HAP-1 (cell line): ENCODE measurements around the gene ERGIC1.
"Not testable (repeated sequence)": the region's sequence is repeated elsewhere in the genome, so short reads cannot be mapped to it uniquely, and the experiment has no call there.

Experiments
- DNase-seq, 2 experiments: peaks; one replicate each; pipeline ENCODE4 v3.0.0-alpha.2; 2016 to 2020; ENCODE audit warnings: low spot score in 2 of 2
- H3K27me3 ChIP-seq: fragments of 250-450 bp; sonication (Bioruptor Pico); 2 replicates; pipeline ENCODE4 v1.5.1; 2020; ENCODE audit warnings: low read depth, mild to moderate bottlenecking, moderate library complexity
- H3K36me3 ChIP-seq: fragments of 250-450 bp; sonication (Bioruptor Pico); replicated peaks from 2 replicates; pipeline ENCODE4 v1.5.1; 2020; ENCODE audit warnings: mild to moderate bottlenecking
- H3K4me1 ChIP-seq: fragments of 250-450 bp; sonication (Bioruptor Pico); 2 replicates; pipeline ENCODE4 v1.5.1; 2020; ENCODE audit warnings: mild to moderate bottlenecking
- H3K4me3 ChIP-seq: fragments of 250-450 bp; sonication (Bioruptor Pico); 2 replicates; pipeline ENCODE4 v1.5.1; 2020; ENCODE audit warnings: mild to moderate bottlenecking, moderate library complexity
- H3K9me3 ChIP-seq: fragments of 250-450 bp; sonication (Bioruptor Pico); 2 replicates; pipeline ENCODE4 v1.5.1; 2020; ENCODE audit warnings: mild to moderate bottlenecking, moderate library complexity
- in situ Hi-C: fragments of 300-500 bp; cut with MboI; formaldehyde crosslinking; loops from 3 replicates; pipeline ENCODE4 v1.14.3; 2020; ENCODE audit warnings: low sequenced_read_pairs, inconsistent platforms, mixed read lengths

The ERGIC1 gene

DNA sequence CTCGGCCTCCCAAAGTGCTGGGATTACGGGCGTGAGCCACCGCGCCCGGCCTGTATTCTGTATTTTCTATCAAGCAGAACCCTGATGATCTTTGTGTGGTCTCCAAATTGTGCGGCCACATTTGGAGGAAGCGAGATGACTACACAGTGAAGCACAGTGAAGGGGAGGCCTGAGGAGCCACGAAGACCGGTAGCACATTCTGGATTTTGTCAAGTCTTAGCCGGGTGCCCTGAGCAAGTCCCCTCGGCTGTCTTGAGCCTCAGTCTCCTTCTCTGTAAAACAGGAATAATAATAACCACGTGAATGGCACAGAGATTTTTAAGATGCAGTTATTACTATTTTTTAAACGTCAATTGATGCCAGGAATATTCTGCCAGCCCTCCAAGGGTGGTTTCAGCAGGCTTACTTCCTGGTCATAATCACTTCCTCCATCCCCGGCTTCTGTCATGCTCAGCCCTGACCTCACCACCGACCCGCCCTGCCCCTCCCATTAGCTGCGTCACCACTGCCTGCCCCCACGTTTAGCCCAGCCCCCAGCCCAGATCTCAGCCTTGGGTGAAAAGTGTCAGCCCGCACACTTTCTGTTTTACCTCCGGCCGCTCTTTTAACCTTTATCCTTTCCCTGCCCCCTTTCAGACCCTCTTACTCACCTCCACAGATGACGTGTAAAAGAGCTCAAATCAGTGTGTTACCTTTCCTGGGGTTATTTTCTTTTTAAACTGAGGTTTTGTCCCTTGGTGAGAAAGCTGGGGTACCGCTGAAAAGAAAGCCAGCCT lies 27.0 kb upstream of the ERGIC1 start:
- Histone ChIP-seq H3K4me1 (no peaks in the 10 kb centered on the region; the same call in 1 of the 2 replicates), H3K9me3 (0 out of 2 replicates have a peak, but pooled peaks cover 5% of the 10 kb centered on the region), H3K4me3 (no peak overlapping the region), H3K27me3 (no peaks in the 10 kb centered on the region), H3K36me3 (no peaks in the 10 kb centered on the region)
- DNase-seq: peak in 1 of 2 experiments; percentile 73
- in situ Hi-C loops: no loop called here

GRCh38 chr5:172807766-172808311 lies 26.2 kb upstream of the ERGIC1 start:
- no peaks in the 10 kb centered on the region for H3K36me3 ChIP-seq
- H3K27me3 ChIP-seq: no peaks in the 10 kb centered on the region
- 0 out of 2 replicates have a peak, but pooled peaks cover 5% of the 10 kb centered on the region for H3K9me3 ChIP-seq
- no peak overlapping the region for H3K4me3 ChIP-seq
- H3K4me1 ChIP-seq: no peaks in the 10 kb centered on the region; the same call in 1 of the 2 replicates
- in situ Hi-C loops: no loop called here
- no peak for DNase-seq

GRCh38 chr5:172809774-172810173 lies 24.3 kb upstream of the ERGIC1 start:
- H3K9me3 ChIP-seq: 0 out of 2 replicates have a peak, but pooled peaks cover 5% of the 10 kb centered on the region
- H3K36me3 ChIP-seq: no peaks in the 10 kb centered on the region
- DNase-seq: no peak
- in situ Hi-C loops: no loop called here
- H3K27me3 ChIP-seq: no peaks in the 10 kb centered on the region
- H3K4me1 ChIP-seq: no peaks in the 10 kb centered on the region; the same call in 1 of the 2 replicates
- no peak overlapping the region for H3K4me3 ChIP-seq

DNA sequence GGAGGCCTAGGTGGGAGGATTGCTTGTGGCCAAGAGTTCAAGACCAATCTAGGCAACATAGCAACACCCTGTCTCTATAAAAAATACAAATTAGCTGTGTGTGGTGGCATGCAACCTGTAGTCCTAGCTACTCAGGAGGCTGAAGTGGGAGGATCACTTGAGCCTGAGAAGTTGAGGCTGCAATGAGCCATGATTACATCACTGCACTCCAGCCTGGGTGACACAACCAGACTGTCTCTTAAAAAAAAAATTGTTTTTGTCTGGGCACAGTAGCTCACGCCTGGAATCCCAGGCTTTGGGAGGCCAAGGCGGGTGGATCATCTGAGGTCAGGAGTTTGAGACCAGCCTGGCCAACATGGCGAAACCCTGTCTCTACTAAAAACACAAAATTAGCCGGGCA lies 23.1 kb upstream of the ERGIC1 start:
- H3K9me3 ChIP-seq, H3K36me3 ChIP-seq, H3K27me3 ChIP-seq, H3K4me1 ChIP-seq, DNase-seq, in situ Hi-C loops, H3K4me3 ChIP-seq: not testable (repeated sequence)

DNA sequence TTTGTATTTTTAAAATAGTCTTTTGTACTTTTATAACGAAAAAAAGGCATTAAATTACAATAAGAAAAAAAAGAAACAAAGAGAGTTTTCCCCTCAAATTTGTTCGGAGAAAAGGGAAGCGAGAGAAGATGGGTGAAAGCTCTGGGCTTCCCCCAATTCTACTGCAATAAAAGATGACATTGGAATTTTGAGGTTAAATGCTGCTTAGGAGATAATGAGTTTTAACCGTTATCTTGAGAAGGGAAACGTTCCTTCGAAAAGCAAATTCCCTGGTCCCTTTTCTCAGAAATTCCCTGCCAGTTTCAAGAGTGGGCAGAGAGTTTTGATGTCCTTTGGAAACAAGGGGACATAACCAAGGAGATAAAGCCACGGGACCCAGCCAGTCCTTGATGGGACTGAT lies 18.4 kb upstream of the ERGIC1 start:
- Histone ChIP-seq H3K36me3 (no peaks in the 10 kb centered on the region), H3K9me3 (no peaks in the 10 kb centered on the region), H3K27me3 (no peaks in the 10 kb centered on the region), H3K4me1 (no peaks in the 10 kb centered on the region), H3K4me3 (no peak overlapping the region)
- DNase-seq: no peak
- in situ Hi-C loops: no loop called here

DNA sequence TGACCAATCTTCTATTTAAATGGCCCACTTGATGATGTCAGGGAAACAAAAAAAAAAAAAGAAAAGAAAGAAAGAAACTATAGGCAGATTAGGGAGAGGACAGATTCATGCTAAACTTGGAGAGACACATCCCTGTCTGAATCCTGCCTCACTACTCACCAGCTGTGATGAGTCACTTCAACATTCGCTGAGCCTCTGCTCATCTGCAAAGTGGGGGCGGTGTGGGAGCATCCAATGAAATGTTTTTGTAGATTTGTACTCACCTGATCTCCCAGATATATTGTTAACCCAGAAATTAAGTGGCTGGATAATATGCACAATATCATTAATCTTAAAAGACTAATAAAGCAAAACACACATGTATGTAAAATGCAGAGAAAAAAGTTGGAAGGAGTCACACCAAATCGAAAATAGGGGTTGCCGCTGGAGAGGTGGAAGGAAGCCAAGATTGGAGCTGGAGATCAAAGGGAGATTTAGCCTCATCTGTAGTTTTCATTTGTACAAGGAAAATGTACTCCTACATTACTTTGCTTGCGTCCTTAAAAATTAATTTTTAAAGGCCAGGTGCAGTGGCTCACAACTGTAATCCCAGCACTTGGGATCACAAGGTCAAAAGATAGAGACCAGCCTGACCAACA lies 17.0 kb upstream of the ERGIC1 start:
- Histone ChIP-seq H3K4me3 (no peak overlapping the region), H3K27me3 (no peaks in the 10 kb centered on the region), H3K36me3 (no peaks in the 10 kb centered on the region), H3K4me1 (no peaks in the 10 kb centered on the region), H3K9me3 (no peaks in the 10 kb centered on the region)
- no peak for DNase-seq
- in situ Hi-C loops: no loop called here

- DNase-seq: no peak
- Histone ChIP-seq H3K9me3 (no peaks in the 10 kb centered on the region), H3K27me3 (no peaks in the 10 kb centered on the region), H3K4me1 (no peaks in the 10 kb centered on the region), H3K36me3 (no peaks in the 10 kb centered on the region), H3K4me3 (no peak overlapping the region)
- in situ Hi-C loops: no loop called here
Observed at GRCh38 chr5:172817664-172818063, 16.4 kb upstream of the ERGIC1 start.

- Histone ChIP-seq H3K27me3 (no peaks in the 10 kb centered on the region), H3K36me3 (no peaks in the 10 kb centered on the region), H3K4me1 (no peaks in the 10 kb centered on the region), H3K9me3 (no peaks in the 10 kb centered on the region), H3K4me3 (no peak overlapping the region)
- no peak for DNase-seq
- in situ Hi-C loops: no loop called here
Observed at GRCh38 chr5:172818081-172818480, 16.0 kb upstream of the ERGIC1 start.

DNA sequence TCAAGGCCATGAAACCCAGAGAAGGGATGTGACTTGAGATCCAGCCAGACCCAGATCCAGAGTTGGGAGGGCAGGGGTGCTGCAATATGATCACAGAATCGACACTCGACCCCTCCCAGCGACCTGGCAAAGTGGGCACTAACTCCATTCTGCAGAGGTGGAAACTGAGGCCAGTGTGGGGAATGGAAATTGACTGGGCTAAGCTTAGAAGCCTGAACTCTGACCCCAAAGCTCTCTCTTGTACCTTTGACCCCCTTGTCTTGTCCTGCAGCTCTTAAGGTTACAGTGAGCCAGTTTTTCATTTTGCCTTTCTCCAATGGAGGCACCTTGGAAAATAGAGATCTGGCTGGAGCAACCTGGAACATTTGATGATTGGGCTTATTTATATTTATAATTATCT lies 14.5 kb upstream of the ERGIC1 start:
- no peaks in the 10 kb centered on the region for H3K4me1 ChIP-seq
- H3K4me3 ChIP-seq: no peak overlapping the region
- in situ Hi-C loops: no loop called here
- H3K36me3 ChIP-seq: no peaks in the 10 kb centered on the region
- no peaks in the 10 kb centered on the region for H3K9me3 ChIP-seq
- DNase-seq: no peak
- no peaks in the 10 kb centered on the region for H3K27me3 ChIP-seq

DNA sequence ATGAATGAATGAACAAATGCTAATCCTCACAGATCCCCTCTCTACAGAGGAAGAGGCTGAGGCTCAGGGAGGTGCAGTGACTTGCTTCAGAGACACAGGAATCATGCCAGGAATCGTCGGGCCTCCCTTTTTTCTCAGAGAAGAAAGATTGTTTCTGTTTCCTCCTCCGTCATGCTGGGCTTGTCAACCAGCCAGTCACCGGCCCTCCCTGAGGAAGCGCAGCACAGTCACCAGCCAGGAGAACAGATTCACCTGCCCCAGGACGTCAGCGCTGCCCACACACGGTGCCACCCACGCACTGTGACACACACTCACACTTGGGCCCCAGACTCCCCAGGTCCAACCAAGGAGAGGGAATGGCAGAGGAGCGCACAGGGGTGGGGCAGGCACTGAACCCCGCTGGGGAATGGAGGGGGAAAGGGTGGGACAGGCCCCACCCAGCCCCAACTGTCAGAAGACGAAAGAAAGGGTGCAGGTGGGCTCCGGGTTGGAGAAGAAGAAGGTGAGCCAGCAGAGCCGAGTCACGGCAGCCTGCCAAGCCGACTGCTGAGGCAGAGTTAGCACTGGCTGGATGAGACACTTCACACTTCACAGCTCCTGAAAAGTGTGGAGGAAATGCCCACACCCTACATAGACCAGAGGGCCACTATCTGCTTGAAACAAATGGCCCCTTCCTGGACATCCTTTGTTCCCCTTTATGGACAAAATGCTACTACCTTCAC lies 13.8 kb upstream of the ERGIC1 start:
- in situ Hi-C loops: no loop called here
- H3K9me3 ChIP-seq: 0 out of 2 replicates have a peak, but pooled peaks cover 1% of the 10 kb centered on the region
- no peaks in the 10 kb centered on the region for H3K36me3 ChIP-seq
- DNase-seq: no peak
- no peaks in the 10 kb centered on the region for H3K27me3 ChIP-seq
- no peak overlapping the region for H3K4me3 ChIP-seq
- no peaks in the 10 kb centered on the region for H3K4me1 ChIP-seq

GRCh38 chr5:172821340-172821985 lies 12.6 kb upstream of the ERGIC1 start:
- H3K9me3 ChIP-seq: peaks cover 4% of the 10 kb centered on the region; the same call in 1 of the 2 replicates
- no peaks in the 10 kb centered on the region for H3K27me3 ChIP-seq
- no peak for DNase-seq
- no peaks in the 10 kb centered on the region for H3K4me1 ChIP-seq
- no peaks in the 10 kb centered on the region for H3K36me3 ChIP-seq
- H3K4me3 ChIP-seq: no peak overlapping the region
- in situ Hi-C loops: no loop called here

- Histone ChIP-seq H3K36me3 (no peaks in the 10 kb centered on the region), H3K9me3 (peaks cover 4% of the 10 kb centered on the region; the same call in 1 of the 2 replicates), H3K27me3 (no peaks in the 10 kb centered on the region), H3K4me1 (no peaks in the 10 kb centered on the region), H3K4me3 (no peak overlapping the region)
- in situ Hi-C loops: no loop called here
- DNase-seq: no peak
Observed at GRCh38 chr5:172823840-172824362, 10.2 kb upstream of the ERGIC1 start.

- in situ Hi-C loops: no loop called here
- Histone ChIP-seq H3K4me1 (no peaks in the 10 kb centered on the region; the same call in 1 of the 2 replicates), H3K36me3 (no peaks in the 10 kb centered on the region), H3K9me3 (peaks cover 4% of the 10 kb centered on the region; the same call in 1 of the 2 replicates), H3K4me3 (no peak overlapping the region), H3K27me3 (no peaks in the 10 kb centered on the region)
- no peak for DNase-seq
Observed at GRCh38 chr5:172825610-172826204, 8.3 kb upstream of the ERGIC1 start.
